Left colon (tissue), 2 donors: Measurements from ENCODE around the gene GABRR2. TPM values are rescaled to one million over a fixed set of nuclear protein-coding genes. Genes with fewer than 3 reads are reported as not detected.
A peak's percentile ranks its signal among the peaks of the same experiment; 100 is the strongest.

ENCODE experiments used
- ATAC-seq: fragments of 200-7000 bp; cut with Tn5 transposase; one replicate; pipeline ENCODE4 v1.9.1; 2020; ENCODE audit warnings: mild to moderate bottlenecking, moderate library complexity
- DNase-seq, 2 donors: peaks; one replicate each; pipeline ENCODE4 v3.0.0-alpha.2; 2020
- intact Hi-C, 2 donors: fragments of 100-400 bp; cut with DNase I in 1 of 2; cut with micrococcal nuclease in 1 of 2; formaldehyde crosslinking; loops; one replicate each; pipeline versions ENCODE4 v1.11.2 to v1.14.0; 2022; cut with DNase I, micrococcal nuclease
- long read RNA-seq: library from polyadenylated mRNA; unstranded; transcript quantifications from one replicate; pipeline ENCODE4 v2.0.0, GENCODE V29; 2021
- total RNA-seq, 2 donors: library from RNA; stranded (reverse); fragmentation: NEBNext Ultra II Directional; extraction: Animal tissue kit (Norgen Biotek cat#: 25700); gene quantifications; one replicate each; pipeline ENCODE4 v1.2.1, GENCODE V29; 2021
- donor health status: DM: no; HTN: no; CAD: no.
- donor health status: DM: yes; HTN: yes; CAD: no.

GABRR2 gene
- total RNA-seq, result under 1 TPM; 0.55 to 0.75 TPM
- long read RNA-seq, result 0 reads

DNA sequence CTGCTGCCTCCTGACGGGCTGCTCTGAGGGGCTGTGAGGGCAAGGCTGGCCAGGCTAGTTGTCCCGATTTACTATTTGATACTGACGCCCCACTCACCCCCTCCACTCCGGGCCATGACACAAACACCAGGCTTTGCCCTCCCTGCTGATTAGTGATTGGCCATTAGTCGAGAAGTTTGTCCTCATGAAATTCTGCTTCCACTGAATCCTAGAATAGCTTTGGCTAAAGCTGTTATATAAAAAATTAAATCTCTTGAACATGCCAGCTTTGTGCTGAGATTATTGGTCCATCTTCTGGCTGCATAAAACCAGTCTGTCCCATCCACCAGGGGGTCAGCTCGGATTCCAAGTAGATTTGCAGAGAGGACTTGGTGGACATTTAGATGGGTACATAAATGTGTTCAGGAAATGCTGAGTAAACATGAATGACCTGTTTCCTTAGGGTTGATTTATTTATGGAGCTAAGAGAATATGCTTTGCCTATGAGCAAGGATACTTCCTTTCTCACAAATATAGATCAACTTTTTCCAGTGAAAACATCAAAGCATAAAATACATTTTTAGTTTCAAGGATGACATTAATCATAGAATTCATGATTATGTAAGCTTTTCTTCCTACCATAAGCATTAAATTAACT is at the start of gene GABRR2:
Gene GABRR2, minus strand, starts transcription at position 51 of the 637 bp plus-strand sequence. CDS start 134 bp downstream, outside the sequence.
- intact Hi-C loops, result no loop called here
- ATAC-seq, result no peak

DNA sequence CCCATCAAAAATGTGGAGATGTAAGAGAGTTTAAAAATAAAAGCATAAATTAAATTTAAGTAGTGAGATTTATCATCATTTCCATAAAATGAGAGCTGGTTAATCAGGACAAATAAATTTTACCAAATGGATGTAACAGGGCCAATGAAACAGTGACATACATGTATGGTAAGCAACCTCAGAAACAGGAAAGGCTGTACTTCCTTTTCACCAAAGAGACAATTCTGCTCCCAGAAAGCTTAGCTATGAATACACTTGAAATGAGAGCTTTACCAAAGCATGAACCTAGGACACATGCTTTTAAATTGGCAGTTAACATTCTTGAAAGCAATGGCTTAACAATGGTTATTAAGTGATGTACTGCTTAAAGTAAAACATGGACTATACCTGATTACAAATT is 49.5 kb upstream of the GABRR2 start:
- intact Hi-C loops, result no loop called here
- ATAC-seq (no peak), DNase-seq (no peak)

More for the DNA sequence above, at the start of gene GABRR2:
- DNase-seq, result no peak

DNA sequence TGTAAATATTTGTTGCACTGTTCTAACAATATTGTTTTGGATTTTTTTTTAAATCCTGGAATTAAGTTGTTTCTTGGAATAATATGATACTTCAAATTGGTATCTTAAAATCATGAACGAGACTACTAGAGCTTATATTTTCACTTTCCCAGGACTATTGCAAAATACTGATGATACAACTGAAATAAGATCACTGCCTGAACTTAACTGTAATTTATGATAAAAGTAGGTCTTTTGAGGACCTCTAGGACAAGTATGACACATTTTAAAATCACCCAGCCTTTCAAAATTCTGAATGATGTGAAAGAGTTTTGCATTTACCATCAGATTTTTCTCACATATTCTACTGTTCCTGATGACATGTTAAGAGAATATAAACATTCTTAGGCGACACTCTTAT is 46.1 kb upstream of the GABRR2 start:
- intact Hi-C loops, result no loop called here
- ATAC-seq (no peak), DNase-seq (no peak)

DNA sequence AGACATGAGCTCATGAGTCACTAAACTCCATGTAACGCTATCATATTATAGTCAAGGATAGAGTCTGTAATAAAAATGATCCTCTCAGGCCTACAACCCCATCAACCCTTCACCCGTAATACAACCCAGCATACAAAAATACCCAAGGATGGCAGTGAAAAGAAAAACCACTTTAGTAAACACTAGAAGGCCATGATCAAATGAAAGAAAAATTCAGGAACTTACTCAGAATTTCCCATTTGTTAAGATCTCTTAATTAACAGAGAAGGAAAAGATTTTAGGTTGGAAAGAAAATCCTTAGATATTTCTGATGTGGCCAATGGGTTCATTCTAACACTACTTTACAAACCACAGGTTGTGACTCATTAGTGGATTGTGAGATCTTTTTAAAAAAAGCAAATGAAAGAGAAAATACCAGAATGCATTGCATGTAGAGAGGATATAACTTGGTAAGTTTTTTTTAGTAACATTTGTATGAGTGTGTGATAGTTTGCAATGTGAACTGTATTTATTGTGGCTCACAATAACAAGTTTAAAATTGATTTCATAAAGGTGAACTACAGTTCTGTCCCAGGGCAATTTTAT is 45.4 kb upstream of the GABRR2 start:
- intact Hi-C loops, result no loop called here
- ATAC-seq (no peak), DNase-seq (no peak)

DNA sequence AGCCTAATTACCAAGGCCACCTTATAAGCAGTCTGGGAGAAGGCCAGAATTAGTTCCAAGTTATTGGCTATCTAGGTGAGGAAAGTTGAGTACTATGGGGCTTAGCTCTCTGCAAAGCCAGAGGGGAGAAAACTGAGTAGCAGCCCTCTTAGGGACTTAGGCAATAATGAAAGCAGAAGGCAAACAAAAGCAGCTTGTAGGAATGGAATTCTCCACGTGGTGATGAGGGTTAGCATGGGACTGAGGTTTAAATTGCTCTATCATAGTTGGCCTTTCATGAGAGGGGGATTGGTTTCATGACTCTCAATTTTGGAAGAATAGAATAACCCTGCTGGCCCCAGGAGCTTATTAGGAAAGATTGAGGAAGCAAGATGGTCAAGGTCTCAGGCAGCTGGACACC is 44.5 kb upstream of the GABRR2 start:
- DNase-seq (no peak), ATAC-seq (no peak)
- intact Hi-C loops, result no loop called here

DNA sequence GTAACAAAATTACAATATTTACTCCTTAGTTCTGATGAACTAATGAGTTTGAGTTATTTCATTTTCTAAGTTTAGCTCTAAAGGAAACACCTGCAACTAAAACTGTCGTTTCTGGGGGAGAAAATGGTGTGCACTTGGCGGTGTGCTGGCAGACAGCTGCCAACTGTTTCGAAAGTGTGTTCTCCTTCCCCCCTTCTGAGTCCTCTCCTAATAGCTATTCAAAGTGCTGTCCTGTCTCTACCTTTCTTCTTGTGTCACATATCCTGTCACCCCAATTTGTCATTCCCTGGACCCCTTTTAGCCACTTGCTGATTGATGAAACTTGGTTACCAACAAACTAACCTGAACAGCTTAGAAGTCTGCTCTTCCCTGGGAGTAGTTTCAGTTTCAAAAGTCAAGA is 42.3 kb upstream of the GABRR2 start:
- intact Hi-C loops, result no loop called here
- no peak for ATAC-seq
- DNase-seq, result no peak

DNA sequence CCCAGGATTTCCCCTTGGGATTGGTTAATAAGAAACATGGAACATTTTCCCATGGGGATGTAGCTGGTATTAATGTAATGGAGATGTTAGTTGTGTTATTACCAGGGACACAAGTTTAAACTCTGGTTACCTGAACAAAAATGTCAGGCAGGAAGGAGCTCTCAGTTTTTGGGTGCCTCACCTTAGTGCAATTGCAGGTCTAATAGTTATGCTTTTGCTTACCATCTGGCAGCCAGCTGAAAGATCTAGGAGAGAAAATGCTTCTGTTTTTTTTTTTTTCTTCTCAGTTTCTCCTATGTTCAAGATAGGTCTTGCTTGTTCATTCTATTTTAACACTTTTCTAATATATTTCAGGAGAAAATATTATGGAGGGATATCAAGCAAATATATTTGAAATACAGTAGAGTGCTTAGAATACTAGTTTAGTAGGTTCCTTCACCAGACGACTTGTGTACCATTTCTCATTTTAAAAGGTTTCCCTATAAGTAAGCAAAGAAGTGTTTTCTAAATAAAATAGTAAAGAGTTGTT is 41.6 kb upstream of the GABRR2 start:
- DNase-seq (no peak), ATAC-seq (no peak)
- intact Hi-C loops, result no loop called here

DNA sequence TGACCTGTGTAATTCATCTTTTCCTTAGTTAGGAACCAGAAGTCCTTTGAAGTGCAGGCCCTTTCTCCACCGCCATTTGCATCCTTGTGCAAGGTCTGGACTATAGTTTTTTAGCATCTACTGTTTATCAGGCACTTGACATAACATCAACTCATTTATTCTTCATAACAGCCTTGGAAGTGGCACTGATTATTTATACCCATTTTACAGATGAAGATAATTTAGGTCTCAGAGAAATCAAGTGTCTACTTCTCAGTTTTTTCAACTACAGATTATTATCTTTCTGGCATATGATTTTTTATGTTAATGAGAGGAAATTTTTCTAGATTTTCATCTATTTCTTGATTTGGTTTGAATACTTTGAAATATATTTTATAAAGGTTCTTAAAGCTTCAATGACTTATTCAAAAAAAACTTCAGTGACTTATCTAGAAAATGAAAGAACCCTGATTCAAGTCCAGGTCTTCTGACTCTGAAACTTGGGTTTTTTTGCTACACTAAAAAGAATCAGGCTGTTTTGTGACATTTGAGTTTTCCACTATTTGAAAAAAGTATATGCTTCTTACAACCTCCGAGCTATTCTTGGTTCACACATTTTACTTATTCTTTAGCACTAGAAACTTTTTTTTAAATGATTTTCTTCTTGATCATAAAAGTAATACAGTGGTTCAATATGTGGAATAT is 40.6 kb upstream of the GABRR2 start:
- intact Hi-C loops, result no loop called here
- ATAC-seq, result no peak
- DNase-seq, result no peak

DNA sequence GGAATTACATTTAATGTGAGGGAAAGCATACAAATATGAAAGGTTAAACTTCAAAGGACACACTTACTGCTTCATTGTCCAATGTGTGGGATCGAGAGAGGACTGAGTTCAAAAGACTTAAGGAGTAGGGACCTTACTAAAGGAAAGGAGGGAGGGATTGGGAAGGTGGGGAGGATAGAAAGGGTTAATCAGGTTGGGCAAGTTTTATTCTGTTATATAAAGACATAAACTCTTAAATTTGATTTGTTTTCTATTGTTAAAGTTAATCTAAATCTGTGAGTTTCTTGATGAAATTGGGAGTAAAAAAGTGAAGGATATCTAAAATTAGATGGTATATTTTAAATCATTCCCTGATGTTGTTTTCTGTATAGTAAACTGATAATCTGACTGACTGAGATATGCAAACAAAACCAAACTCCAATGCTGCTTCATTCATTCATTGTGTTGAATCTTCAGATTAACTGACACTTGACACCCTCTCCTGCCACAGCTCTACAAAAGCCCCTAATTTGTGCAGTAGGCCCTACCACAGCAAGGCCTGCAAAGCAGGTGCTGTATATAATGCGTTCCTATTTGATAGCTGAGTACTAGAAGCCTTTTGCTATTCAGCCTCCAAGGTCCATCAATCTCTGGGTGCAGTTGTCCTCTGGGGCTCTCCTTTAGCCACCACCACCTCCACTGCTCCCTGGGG is 38.7 kb upstream of the GABRR2 start:
- intact Hi-C loops, result no loop called here
- ATAC-seq (no peak), DNase-seq (no peak)

DNA sequence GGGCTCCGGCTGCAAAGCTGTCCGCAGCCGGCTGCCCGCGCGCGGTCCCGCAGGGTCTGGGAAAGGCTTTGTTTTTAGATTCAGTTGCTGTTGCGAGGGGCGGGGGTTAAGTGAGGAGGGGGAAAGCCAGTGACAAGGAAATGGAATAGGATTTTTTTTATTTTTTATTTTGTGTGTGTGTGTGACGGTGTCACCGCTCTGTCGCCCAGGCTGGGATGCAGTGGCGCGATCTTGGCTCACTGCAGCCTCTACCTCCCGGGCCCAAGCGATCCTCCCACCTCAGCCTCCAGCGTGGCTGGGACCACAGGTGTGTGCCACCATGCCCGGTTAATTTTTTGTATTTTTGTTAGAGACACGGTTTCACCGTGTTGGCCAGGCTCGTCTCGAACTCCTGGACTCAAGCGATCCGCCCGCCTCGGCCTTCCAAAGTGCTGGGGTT is 38.0 kb upstream of the GABRR2 start:
- intact Hi-C loops, result no loop called here
- ATAC-seq, result no peak
- DNase-seq, result no peak

DNA sequence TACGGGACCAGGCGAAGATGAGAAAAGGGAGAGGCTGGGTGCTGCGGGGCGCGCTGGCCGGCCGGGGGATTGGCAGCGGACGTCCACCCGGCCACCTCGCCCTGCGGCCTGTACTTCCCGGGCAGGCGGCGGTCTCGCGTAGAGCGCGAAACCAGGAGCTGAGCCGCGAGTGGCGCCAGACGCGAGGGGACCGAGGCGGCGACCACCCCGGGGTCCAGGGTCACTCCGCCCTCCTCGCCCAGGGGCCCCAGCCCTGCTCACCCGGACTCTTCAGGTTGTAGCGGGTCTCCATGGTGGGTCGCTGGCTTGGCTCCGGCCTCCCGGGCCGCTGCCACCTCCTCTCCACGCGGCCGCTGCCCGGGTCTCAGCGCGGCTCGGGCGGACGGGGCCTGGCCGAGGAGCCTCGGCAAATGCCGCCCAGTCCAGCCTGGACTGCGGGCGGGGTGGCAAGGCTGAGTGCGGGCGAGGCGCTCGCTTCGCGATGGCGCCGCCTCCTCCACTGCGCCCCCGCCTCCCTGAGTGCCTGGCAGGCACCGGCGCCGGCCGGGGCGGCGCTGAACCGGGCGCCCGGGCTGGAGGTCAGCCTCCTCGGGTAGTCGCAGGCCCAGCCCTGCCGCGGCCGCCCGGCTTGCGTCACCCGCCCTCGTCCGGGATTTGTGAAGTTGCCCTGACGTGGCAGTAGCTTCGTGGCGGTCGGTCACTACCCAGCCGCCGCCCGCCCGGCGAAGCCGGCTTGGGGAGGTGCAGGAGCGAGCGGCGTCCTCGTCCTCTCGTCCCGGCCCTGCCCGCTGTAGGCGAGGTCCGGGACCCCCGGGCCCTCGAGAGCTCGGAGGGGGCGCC is 37.4 kb upstream of the GABRR2 start, which contains the start of gene UBE2J1:
Gene UBE2J1, minus strand, starts transcription at position 445 of the 840 bp plus-strand sequence. Its CDS starts 153 bp downstream, at position 292.
- DNase-seq (peak; percentile 96), ATAC-seq (peak; percentile 93)
- intact Hi-C loops, result no loop called here

DNA sequence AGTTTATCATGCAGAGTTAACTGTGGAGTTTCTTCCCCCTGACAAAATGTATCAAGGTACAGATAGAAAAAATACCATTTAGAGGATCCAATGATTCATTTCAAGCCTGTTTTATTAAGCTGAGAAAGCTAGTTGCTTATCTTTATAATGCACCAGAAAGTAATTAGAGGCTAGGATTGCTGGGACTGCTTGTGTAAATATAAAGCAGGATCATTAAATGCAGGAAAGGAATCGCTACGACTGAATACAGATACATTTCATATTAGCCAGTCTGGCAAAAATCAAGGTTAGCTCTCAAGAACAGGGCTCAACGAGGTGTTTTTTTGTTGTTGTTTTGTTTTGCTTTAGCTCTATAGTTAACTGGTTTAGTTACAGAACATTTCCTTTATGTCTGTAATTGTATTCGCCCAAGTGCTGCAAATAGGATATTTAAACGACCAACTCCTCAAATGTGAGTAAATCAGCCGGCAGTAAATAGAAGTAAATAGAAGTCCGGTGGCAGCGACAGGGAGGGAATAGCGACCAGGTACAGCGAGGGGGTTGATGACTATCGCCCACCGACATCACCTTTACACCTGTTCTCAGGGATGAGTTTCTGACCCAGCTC is 36.7 kb upstream of the GABRR2 start:
- intact Hi-C loops, result no loop called here
- no peak for DNase-seq
- peak; percentile 59 for ATAC-seq

DNA sequence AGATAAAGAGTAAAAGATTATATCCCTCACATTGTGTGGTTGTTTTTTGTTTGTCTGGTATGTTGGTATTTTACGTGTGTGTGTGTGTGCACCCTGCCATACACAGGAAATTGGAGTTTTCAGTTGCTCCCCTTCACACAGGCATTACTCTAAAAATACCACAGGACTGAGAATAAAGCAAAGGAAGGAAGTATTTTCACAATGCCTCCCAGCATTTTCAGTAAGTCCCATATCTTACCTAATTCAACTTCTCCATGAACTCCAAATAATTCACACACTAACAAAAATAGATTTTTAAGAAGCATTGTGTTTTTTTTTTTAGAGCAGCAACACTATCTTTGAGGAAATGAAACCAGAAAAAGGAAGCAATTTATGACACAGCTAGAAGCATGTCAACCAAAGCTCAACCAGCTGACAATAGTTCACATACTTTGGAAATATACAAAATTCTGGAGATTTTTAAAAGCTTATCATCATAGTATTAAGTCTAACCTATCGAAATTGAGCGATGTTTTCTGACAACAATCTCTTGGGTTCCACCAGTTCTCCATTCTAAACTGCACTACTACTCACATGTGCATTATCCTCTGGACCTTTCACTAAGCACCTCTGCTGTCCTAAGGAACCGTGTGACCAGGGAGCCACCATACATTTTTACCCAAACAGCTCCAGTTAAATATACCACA is 35.3 kb upstream of the GABRR2 start:
- intact Hi-C loops, result no loop called here
- DNase-seq (no peak), ATAC-seq (no peak)

DNA sequence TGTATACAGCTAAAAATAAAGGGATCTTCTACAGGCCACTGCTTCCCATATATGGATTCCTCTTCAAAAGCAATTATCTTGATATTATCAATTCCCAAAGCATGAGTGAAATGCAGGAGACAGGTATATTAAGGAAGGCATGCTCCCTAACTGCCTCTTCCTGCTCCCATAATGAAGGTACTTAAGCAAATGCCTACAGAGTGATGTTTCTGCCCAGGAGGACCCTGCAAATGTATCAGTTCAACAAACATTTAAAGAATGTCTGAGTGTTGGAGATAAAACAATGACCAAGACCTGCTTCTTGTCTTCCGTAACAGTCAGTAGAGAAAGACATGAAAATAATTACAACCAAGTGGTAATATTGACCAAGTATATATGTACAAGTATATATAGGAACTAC is 33.3 kb upstream of the GABRR2 start:
- intact Hi-C loops, result no loop called here
- DNase-seq (no peak), ATAC-seq (no peak)

DNA sequence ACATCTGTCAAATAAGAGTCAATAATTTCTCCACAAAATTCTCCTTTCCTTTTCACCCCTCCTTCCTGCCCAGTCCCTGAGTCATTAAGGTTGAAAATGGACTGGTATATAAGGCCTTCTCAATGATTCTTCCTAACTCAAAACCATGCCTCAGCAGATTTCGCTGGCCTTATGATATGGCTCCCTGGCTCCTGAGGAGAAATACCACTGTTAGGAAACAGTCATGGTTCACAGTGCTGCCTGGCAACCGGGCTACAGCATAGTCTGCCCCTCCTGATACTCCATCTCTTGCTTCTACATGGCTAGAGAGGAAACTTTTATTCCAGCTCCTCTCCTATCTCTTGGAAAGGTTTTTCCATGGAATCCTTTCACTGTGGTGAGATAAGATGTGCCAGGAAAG is 32.7 kb upstream of the GABRR2 start:
- DNase-seq (no peak), ATAC-seq (no peak)
- intact Hi-C loops, result no loop called here

DNA sequence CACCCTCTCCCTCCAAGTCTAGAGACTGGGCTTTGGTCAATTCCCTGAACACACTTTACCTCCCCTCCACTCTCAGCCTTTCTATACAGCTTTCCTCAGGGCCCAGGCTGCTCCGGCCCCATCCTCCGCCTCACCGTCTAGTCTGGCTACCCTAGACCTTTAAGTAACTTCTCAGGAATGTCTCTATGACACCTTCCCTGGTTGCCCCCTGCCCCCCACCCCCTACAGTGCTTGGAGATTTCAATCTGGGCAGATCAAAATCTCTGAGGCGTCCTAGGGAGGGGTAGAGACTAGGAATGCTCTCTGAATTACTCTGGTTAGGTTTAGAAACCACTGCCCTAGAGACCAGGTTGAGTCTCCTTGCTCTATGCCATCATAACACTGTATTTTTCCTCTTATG is 31.3 kb upstream of the GABRR2 start:
- DNase-seq, result no peak
- intact Hi-C loops, result no loop called here
- no peak for ATAC-seq

DNA sequence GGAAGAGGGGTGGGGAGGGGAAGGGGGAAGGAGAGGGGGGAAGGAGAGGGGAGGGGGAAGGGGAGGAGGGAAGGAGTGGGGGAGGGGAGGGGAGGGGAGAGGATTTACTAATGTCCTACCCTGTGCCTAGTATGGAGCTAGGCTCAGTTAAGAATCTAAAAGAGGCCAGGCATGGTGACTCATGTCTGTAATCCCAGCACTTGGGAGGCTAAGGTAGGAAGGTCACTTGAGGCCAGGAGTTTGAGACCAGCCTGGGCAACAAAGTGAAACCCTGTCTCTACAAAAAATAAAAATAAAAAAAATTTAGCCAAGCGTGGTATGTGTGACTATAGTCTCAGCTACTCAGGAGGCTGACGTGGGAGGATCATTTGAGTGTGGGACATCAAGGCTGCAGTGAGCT is 24.5 kb upstream of the GABRR2 start:
- ATAC-seq (no peak), DNase-seq (no peak)
- intact Hi-C loops, result no loop called here

DNA sequence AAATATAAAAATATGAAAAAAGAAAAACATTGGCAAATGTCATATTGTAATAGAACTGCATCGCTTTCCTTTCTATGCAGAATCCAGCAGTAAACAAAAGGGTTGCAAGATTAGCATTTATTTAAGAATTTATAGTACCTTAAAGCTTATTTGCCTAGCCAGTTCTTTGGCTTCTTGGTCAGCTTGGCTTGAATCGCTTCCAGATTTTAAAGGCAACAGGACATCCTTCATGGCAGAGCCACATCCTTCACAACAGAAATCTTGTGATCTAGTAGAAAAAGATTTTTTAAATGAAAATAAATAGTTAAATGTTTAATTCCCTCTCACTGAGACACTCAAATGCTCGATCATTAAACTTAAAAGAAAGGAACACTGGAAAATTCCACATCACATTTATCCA is 20.1 kb upstream of the GABRR2 start:
- ATAC-seq (no peak), DNase-seq (no peak)
- intact Hi-C loops, result no loop called here
